Trophoblast cell (in vitro differentiated cells and primary cell): ENCODE measurements around the gene KLF7.

ENCODE experiments used
- DNase-seq, 2 donors: peaks; one replicate each; pipeline ENCODE4 v3.0.0-alpha.2; 2016
- H2AFZ ChIP-seq: 2 replicates; pipeline ENCODE4 v1.6.1; 2013; ENCODE audit warnings: low read length, moderate library complexity, mild to moderate bottlenecking; ENCODE audit not compliant: insufficient read depth, poor library complexity
- H2AK5ac ChIP-seq: 2 replicates; pipeline ENCODE4 v1.6.1; 2013; ENCODE audit warnings: mild to moderate bottlenecking, low read length
- H2BK120ac ChIP-seq: 2 replicates; pipeline ENCODE4 v1.6.1; 2013; ENCODE audit warnings: low read length, mild to moderate bottlenecking, moderate library complexity; ENCODE audit not compliant: insufficient read depth, poor library complexity
- H2BK12ac ChIP-seq: 2 replicates; pipeline ENCODE4 v1.6.1; 2013; ENCODE audit warnings: mild to moderate bottlenecking, low read length, moderate library complexity
- H2BK5ac ChIP-seq: 2 replicates; pipeline ENCODE4 v1.6.1; 2013; ENCODE audit warnings: low read length, low read depth, moderate library complexity, mild to moderate bottlenecking; ENCODE audit not compliant: poor library complexity
- H3K14ac ChIP-seq: 2 replicates; pipeline ENCODE4 v1.6.1; 2013; ENCODE audit warnings: mild to moderate bottlenecking, low read length
- H3K18ac ChIP-seq: 2 replicates; pipeline ENCODE4 v1.6.1; 2013; ENCODE audit warnings: mild to moderate bottlenecking, low read length
- H3K23ac ChIP-seq: 2 replicates; pipeline ENCODE4 v1.6.1; 2013; ENCODE audit warnings: low read length
- H3K27ac ChIP-seq: 2 replicates; pipeline ENCODE4 v1.5.1; 2013; ENCODE audit warnings: low read depth, mild to moderate bottlenecking, inconsistent platforms, low read length, moderate library complexity
- H3K27me3 ChIP-seq: 2 replicates; pipeline ENCODE4 v1.6.1; 2013; ENCODE audit warnings: inconsistent platforms, mild to moderate bottlenecking, low read length, moderate library complexity; ENCODE audit not compliant: insufficient read depth
- H3K36me3 ChIP-seq, 2 experiments: 1 replicate in 1 of 2; 2 replicates in 1 of 2; pipeline ENCODE4 v1.6.1; 2013; ENCODE audit warnings: low read length in 2 of 2, mild to moderate bottlenecking in 2 of 2, moderate library complexity in 1 of 2; ENCODE audit not compliant: insufficient read depth in 2 of 2, control insufficient read depth in 1 of 2
- H3K4ac ChIP-seq: 2 replicates; pipeline ENCODE4 v1.6.1; 2013; ENCODE audit warnings: low read depth, mild to moderate bottlenecking, low read length, moderate library complexity
- H3K4me1 ChIP-seq, 2 experiments: 1 replicate in 1 of 2; 2 replicates in 1 of 2; pipeline ENCODE4 v1.6.1; 2013; ENCODE audit warnings: low read length in 2 of 2, mild to moderate bottlenecking in 2 of 2, moderate library complexity in 1 of 2; ENCODE audit not compliant: insufficient read depth in 2 of 2, control insufficient read depth in 1 of 2
- H3K4me2 ChIP-seq: 2 replicates; pipeline ENCODE4 v1.6.1; 2013; ENCODE audit warnings: inconsistent platforms, mild to moderate bottlenecking, low read length, moderate library complexity
- H3K4me3 ChIP-seq: 2 replicates; pipeline ENCODE4 v1.5.1; 2013; ENCODE audit warnings: mild to moderate bottlenecking, low read depth, low read length, inconsistent platforms
- H3K79me1 ChIP-seq: one replicate; pipeline ENCODE4 v1.6.1; 2013; ENCODE audit warnings: low read length
- H3K79me2 ChIP-seq: 2 replicates; pipeline ENCODE4 v1.6.1; 2013; ENCODE audit warnings: low read length, mild to moderate bottlenecking; ENCODE audit not compliant: control insufficient read depth, insufficient read depth, poor library complexity
- H3K9ac ChIP-seq: 2 replicates; pipeline ENCODE4 v1.6.1; 2013; ENCODE audit warnings: mild to moderate bottlenecking, low read length
- H3K9me3 ChIP-seq: 2 replicates; pipeline ENCODE4 v1.6.1; 2013; ENCODE audit warnings: low read depth, mild to moderate bottlenecking, control low read depth, inconsistent platforms, low read length; ENCODE audit not compliant: insufficient read depth
- H4K12ac ChIP-seq: 2 replicates; pipeline ENCODE4 v1.6.1; 2013; ENCODE audit warnings: low read depth, mild to moderate bottlenecking, low read length, moderate library complexity
- H4K8ac ChIP-seq: 2 replicates; pipeline ENCODE4 v1.6.1; 2013; ENCODE audit warnings: low read depth, mild to moderate bottlenecking, low read length, moderate library complexity
- H4K91ac ChIP-seq: one replicate; pipeline ENCODE4 v1.6.1; 2013; ENCODE audit warnings: low read depth, mild to moderate bottlenecking, low read length, moderate library complexity
- WGBS: extraction: QIAGEN DNeasy Blood & Tissue Kit; methylation state at CpG from one replicate; pipeline ENCODE4 v1.1.7; 2013; ENCODE audit warnings: missing lambda C conversion rate; ENCODE audit not compliant: insufficient read length, insufficient coverage; ENCODE audit errors: extremely low coverage; 5-methylcytosine and 5-hydroxymethylcytosine counted together

KLF7 gene

GRCh38 chr2:207095963-207096362, 69.8 kb downstream of the KLF7 start:
- Histone ChIP-seq H2BK120ac (no peak overlapping the region), H3K79me2 (no peaks in the 10 kb centered on the region), H3K14ac (no peak overlapping the region), H2AK5ac (no peak overlapping the region), H3K4me1 (no peaks in the 10 kb centered on the region), H3K4me2 (no peak overlapping the region), H4K12ac (no peak overlapping the region), H4K91ac (no peak overlapping the region), H3K36me3 (no peaks in the 10 kb centered on the region), H3K27me3 (no peaks in the 10 kb centered on the region), H3K9me3 (no peaks in the 10 kb centered on the region), H3K4ac (no peak overlapping the region), H3K79me1 (no peaks in the 10 kb centered on the region), H3K9ac (no peak overlapping the region), H2BK5ac (no peak overlapping the region), H2AFZ (no peak overlapping the region), H3K4me3 (no peak overlapping the region), H3K27ac (no peak overlapping the region), H2BK12ac (no peak overlapping the region), H4K8ac (no peak overlapping the region), H3K18ac (no peak overlapping the region), H3K23ac (no peak overlapping the region)
- no peak for DNase-seq
- WGBS: no CpG with 5 or more reads among the region's 6 CpGs

- Histone ChIP-seq H3K79me1 (no peaks in the 10 kb centered on the region), H3K9me3 (no peaks in the 10 kb centered on the region), H2AK5ac (no peak overlapping the region), H3K9ac (no peak overlapping the region), H2BK12ac (no peak overlapping the region), H4K12ac (no peak overlapping the region), H3K18ac (no peak overlapping the region), H2BK5ac (no peak overlapping the region), H3K79me2 (no peaks in the 10 kb centered on the region), H3K4me1 (no peaks in the 10 kb centered on the region), H2AFZ (no peak overlapping the region), H3K4me2 (no peak overlapping the region), H4K8ac (no peak overlapping the region), H3K4me3 (no peak overlapping the region), H4K91ac (no peak overlapping the region), H3K36me3 (peaks cover 0 to 2% of the 10 kb centered on the region in 2 experiments), H3K4ac (no peak overlapping the region), H3K23ac (no peak overlapping the region), H3K27me3 (no peaks in the 10 kb centered on the region), H3K27ac (no peak overlapping the region), H3K14ac (no peak overlapping the region), H2BK120ac (no peak overlapping the region)
- no peak for DNase-seq
- no CpG with 5 or more reads among the region's 6 CpGs for WGBS
These were observed 72.5 kb downstream of the KLF7 start for GRCh38 chr2:207093234-207093633.

DNA sequence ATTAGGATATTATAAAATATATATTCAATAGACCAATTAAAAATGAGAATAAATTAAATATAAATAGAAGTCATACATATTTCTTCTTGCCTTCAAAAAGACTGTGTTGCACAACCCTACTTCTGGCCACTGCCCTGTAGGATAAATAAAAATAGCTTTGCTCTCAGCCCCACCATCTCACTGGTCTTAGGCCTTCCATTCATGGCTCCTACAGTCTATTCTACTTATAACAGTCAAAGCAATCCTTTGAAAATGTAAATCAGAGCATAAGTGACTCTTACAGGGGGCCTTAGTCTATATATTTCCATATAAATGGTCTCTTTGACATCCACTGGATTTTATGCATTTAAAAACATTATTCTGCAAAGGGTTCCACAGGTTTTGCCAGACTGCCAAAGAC, 72.9 kb downstream of the KLF7 start:
- Histone ChIP-seq H2BK120ac (no peak overlapping the region), H3K4me2 (no peak overlapping the region), H3K9ac (no peak overlapping the region), H3K4me3 (no peak overlapping the region), H3K79me1 (no peaks in the 10 kb centered on the region), H2BK12ac (no peak overlapping the region), H3K36me3 (peaks cover 0 to 3% of the 10 kb centered on the region in 2 experiments), H3K18ac (no peak overlapping the region), H4K8ac (no peak overlapping the region), H3K9me3 (no peaks in the 10 kb centered on the region), H3K79me2 (no peaks in the 10 kb centered on the region), H3K23ac (no peak overlapping the region), H3K4ac (no peak overlapping the region), H2AK5ac (no peak overlapping the region), H4K91ac (no peak overlapping the region), H2AFZ (no peak overlapping the region), H3K27ac (no peak overlapping the region), H3K4me1 (no peaks in the 10 kb centered on the region), H2BK5ac (no peak overlapping the region), H3K27me3 (no peaks in the 10 kb centered on the region), H3K14ac (no peak overlapping the region), H4K12ac (no peak overlapping the region)
- no peak for DNase-seq

GRCh38 chr2:207091928-207092327, 73.8 kb downstream of the KLF7 start:
- Histone ChIP-seq H4K8ac (no peak overlapping the region), H2AK5ac (no peak overlapping the region), H3K18ac (no peak overlapping the region), H4K91ac (no peak overlapping the region), H3K14ac (no peak overlapping the region), H3K4ac (no peak overlapping the region), H3K27me3 (no peaks in the 10 kb centered on the region), H3K27ac (no peak overlapping the region), H3K9ac (no peak overlapping the region), H2BK120ac (no peak overlapping the region), H2AFZ (no peak overlapping the region), H3K23ac (no peak overlapping the region), H4K12ac (no peak overlapping the region), H3K79me1 (no peaks in the 10 kb centered on the region), H3K9me3 (no peaks in the 10 kb centered on the region), H2BK5ac (no peak overlapping the region), H3K36me3 (peaks cover 0 to 3% of the 10 kb centered on the region in 2 experiments), H3K4me3 (no peak overlapping the region), H3K4me1 (no peaks in the 10 kb centered on the region), H3K4me2 (no peak overlapping the region), H3K79me2 (no peaks in the 10 kb centered on the region), H2BK12ac (no peak overlapping the region)
- no peak for DNase-seq
- no CpG with 5 or more reads among the region's 2 CpGs for WGBS
